ENCODE results near the gene TSLP.

The TSLP gene

GRCh38 chr5:111074244-111074643 lies 2.7 kb downstream of the TSLP start:
- H3K4me3 ChIP-seq (ENCODE audit: low read length): no peak overlapping the region
- TF ChIP-seq CTCF (conservative IDR thresholded peaks at IDR 0.05; ENCODE audit: low read length): no peak
- DNase-seq (ENCODE audit: low read depth): no peak

- peak; percentile 94 for DNase-seq (ENCODE audit: low read depth)
- H3K4me3 ChIP-seq (ENCODE audit: low read length): no peak overlapping the region
- no peak for TF ChIP-seq CTCF (conservative IDR thresholded peaks at IDR 0.05; ENCODE audit: low read length)
These were observed 4.0 kb downstream of the TSLP start for GRCh38 chr5:111075520-111075919.

GRCh38 chr5:111076091-111076490 lies 4.6 kb downstream of the TSLP start:
- no peak for TF ChIP-seq CTCF (conservative IDR thresholded peaks at IDR 0.05; ENCODE audit: low read length)
- H3K4me3 ChIP-seq (ENCODE audit: low read length): no peak overlapping the region
- peak; percentile 26 for DNase-seq (ENCODE audit: low read depth)

GRCh38 chr5:111077678-111078077 lies 6.2 kb downstream of the TSLP start:
- no peak for DNase-seq (ENCODE audit: low read depth)
- no peak overlapping the region for H3K4me3 ChIP-seq (ENCODE audit: low read length)
- TF ChIP-seq CTCF (conservative IDR thresholded peaks at IDR 0.05; ENCODE audit: low read length): no peak

- DNase-seq (ENCODE audit: low read depth): no peak
- H3K4me3 ChIP-seq (ENCODE audit: low read length): no peak overlapping the region
- no peak for TF ChIP-seq CTCF (conservative IDR thresholded peaks at IDR 0.05; ENCODE audit: low read length)
These were observed 8.3 kb downstream of the TSLP start for GRCh38 chr5:111079846-111080245.

- no peak for TF ChIP-seq CTCF (conservative IDR thresholded peaks at IDR 0.05; ENCODE audit: low read length)
- DNase-seq (ENCODE audit: low read depth): no peak
- H3K4me3 ChIP-seq (ENCODE audit: low read length): no peak overlapping the region
These were observed 11.8 kb downstream of the TSLP start for GRCh38 chr5:111083323-111083722.

- peak; percentile 91 for DNase-seq (ENCODE audit: low read depth)
- H3K4me3 ChIP-seq (ENCODE audit: low read length): peak within 1 kb of the TSS; percentile 98
- no peak for TF ChIP-seq CTCF (conservative IDR thresholded peaks at IDR 0.05; ENCODE audit: low read length)
These were observed 20.7 kb downstream of the TSLP start, which contains the start of gene WDR36 for GRCh38 chr5:111092062-111092853. Gene WDR36 (plus strand): TSS chr5:111092348. CDS start chr5:111092457, 109 bp downstream.
